ENCODE results near the gene BLOC1S5. TPM values are rescaled to one million over a fixed set of nuclear protein-coding genes. Genes with fewer than 3 reads are reported as not detected.

Gene BLOC1S5
- total RNA-seq, 1 experiment from 2014 or later, result 24.9 TPM

DNA sequence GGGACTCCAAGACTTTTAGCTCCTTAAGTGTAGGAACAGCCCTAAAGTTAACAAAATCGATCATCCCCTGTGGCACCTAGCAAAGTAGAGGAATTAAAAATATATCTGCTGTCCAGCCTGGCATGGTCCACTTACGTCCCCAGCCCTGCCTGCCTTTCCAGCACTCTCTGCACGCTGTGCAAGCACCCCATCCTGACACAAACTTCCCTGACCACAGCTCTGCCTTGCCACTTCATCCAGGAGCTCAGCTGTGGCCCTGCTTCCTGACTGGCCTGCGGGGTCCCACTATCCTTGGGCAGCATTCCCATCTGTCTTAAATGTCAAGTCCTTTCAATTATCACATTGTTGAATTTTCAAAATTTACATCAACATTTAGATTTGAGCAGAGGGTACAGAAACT is 39.0 kb downstream of the BLOC1S5 start:
- Histone ChIP-seq H3K36me3 (ENCODE audit: insufficient read depth, low read length) (no peaks in the 10 kb centered on the region), H3K4me3 (ENCODE audit: low read length) (no peak overlapping the region), H3K4me1 (ENCODE audit: low read length) (peaks cover 11% of the 10 kb centered on the region), H3K27ac (ENCODE audit: low read length) (no peak overlapping the region), H2AFZ (ENCODE audit: low read length) (no peak overlapping the region), H3K9me3 (ENCODE audit: low read length) (no peaks in the 10 kb centered on the region), H3K9me2 (replicated peaks; ENCODE audit: insufficient read depth, low read length) (no peaks in the 10 kb centered on the region), H3K79me2 (ENCODE audit: low read length) (peaks cover 52% of the 10 kb centered on the region), H3K9ac (ENCODE audit: low read length) (no peak overlapping the region), H3K4me2 (ENCODE audit: low read depth, low read length, poor library complexity, severe bottlenecking) (no peak overlapping the region), H3K27me3 (ENCODE audit: low read length) (no peaks in the 10 kb centered on the region), H4K20me1 (ENCODE audit: insufficient read depth, low read depth, low read length) (no peaks in the 10 kb centered on the region)
- no peak for DNase-seq

DNA sequence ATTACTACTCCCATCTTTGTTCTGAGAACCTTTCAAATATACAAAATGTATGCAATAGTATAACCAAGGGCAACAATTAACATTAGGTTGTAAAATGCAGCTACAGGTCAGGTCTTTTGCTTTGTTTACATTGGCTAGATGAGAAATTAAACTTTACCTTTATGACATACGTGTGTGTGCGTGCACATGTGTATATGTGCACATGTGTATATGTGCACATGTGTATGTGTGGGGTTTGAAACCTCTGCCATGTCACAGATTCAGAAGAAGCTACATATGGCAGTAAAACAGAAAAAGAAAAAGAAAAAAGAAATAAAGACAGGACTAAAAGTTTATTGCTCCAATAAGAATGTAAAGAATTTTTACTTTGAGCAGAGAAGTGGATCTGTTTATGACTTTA is 40.6 kb downstream of the BLOC1S5 start:
- no peak for DNase-seq
- Histone ChIP-seq H4K20me1 (ENCODE audit: insufficient read depth, low read depth, low read length) (no peaks in the 10 kb centered on the region), H3K27ac (ENCODE audit: low read length) (no peak overlapping the region), H3K9ac (ENCODE audit: low read length) (no peak overlapping the region), H3K4me1 (ENCODE audit: low read length) (peaks cover 3% of the 10 kb centered on the region), H2AFZ (ENCODE audit: low read length) (no peak overlapping the region), H3K4me2 (ENCODE audit: low read depth, low read length, poor library complexity, severe bottlenecking) (no peak overlapping the region), H3K9me3 (ENCODE audit: low read length) (no peaks in the 10 kb centered on the region), H3K9me2 (replicated peaks; ENCODE audit: insufficient read depth, low read length) (no peaks in the 10 kb centered on the region), H3K79me2 (ENCODE audit: low read length) (peaks cover 45% of the 10 kb centered on the region), H3K27me3 (ENCODE audit: low read length) (no peaks in the 10 kb centered on the region), H3K4me3 (ENCODE audit: low read length) (no peak overlapping the region), H3K36me3 (ENCODE audit: insufficient read depth, low read length) (no peaks in the 10 kb centered on the region)

DNA sequence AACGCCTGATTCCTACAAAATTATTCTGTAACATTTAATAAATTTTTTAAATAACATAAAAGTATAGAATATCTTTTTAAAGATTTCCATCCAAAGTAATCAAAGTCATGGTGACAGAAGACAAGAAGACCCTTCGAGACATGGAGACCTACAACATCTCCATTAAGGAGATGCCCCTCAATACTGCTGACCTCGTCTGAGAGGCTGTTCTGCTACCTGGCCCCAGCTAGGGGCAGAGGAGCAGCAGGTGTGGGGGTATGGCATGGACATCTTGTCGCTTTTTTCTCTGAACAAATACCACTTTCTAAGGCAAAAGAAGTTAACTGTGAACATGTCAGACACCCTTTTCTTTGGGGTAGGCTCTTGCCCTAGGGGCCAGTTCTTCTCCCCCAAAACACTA is 44.1 kb downstream of the BLOC1S5 start:
- H3K79me2 ChIP-seq (ENCODE audit: low read length), result peaks cover 40% of the 10 kb centered on the region
- H3K4me1 ChIP-seq (ENCODE audit: low read length), result peaks cover 23% of the 10 kb centered on the region
- no peaks in the 10 kb centered on the region for H3K9me2 ChIP-seq (replicated peaks; ENCODE audit: insufficient read depth, low read length)
- DNase-seq, result no peak
- no peaks in the 10 kb centered on the region for H3K36me3 ChIP-seq (ENCODE audit: insufficient read depth, low read length)
- H2AFZ ChIP-seq (ENCODE audit: low read length), result no peak overlapping the region
- no peak overlapping the region for H3K9ac ChIP-seq (ENCODE audit: low read length)
- H3K27ac ChIP-seq (ENCODE audit: low read length), result no peak overlapping the region
- no peak overlapping the region for H3K4me3 ChIP-seq (ENCODE audit: low read length)
- H3K4me2 ChIP-seq (ENCODE audit: low read depth, low read length, poor library complexity, severe bottlenecking), result no peak overlapping the region
- H4K20me1 ChIP-seq (ENCODE audit: insufficient read depth, low read depth, low read length), result no peaks in the 10 kb centered on the region
- no peaks in the 10 kb centered on the region for H3K27me3 ChIP-seq (ENCODE audit: low read length)
- no peaks in the 10 kb centered on the region for H3K9me3 ChIP-seq (ENCODE audit: low read length)

DNA sequence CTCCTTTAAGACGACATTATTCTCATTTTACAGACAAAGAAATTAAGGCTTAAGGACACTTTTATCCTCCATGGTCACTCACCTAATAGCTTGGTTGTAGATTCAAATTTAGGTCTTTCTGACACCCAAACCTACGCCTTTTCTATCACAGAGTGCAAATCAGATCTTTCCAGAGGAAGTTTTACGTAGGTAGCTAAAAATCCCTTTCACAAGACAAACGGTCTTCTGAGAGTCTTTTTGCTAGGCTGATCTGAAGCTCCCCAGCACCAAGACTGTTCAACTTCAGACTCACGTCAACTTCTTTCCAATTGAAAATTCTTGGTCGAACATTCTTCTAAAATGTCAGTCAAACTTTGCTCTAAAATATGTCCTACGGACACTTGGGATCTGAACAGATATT is 46.5 kb downstream of the BLOC1S5 start:
- H2AFZ ChIP-seq (ENCODE audit: low read length), result peak overlapping the region; percentile 4; the same call in 1 of the 2 replicates
- no peaks in the 10 kb centered on the region for H3K9me3 ChIP-seq (ENCODE audit: low read length)
- H3K9me2 ChIP-seq (replicated peaks; ENCODE audit: insufficient read depth, low read length), result no peaks in the 10 kb centered on the region
- peak overlapping the region; percentile 78 for H3K27ac ChIP-seq (ENCODE audit: low read length)
- peaks cover 23% of the 10 kb centered on the region for H3K4me1 ChIP-seq (ENCODE audit: low read length)
- DNase-seq, result no peak
- peaks cover 40% of the 10 kb centered on the region for H3K79me2 ChIP-seq (ENCODE audit: low read length)
- no peaks in the 10 kb centered on the region for H3K27me3 ChIP-seq (ENCODE audit: low read length)
- peak overlapping the region; percentile 47 for H3K9ac ChIP-seq (ENCODE audit: low read length)
- peak overlapping the region; percentile 44 for H3K4me3 ChIP-seq (ENCODE audit: low read length)
- no peaks in the 10 kb centered on the region for H4K20me1 ChIP-seq (ENCODE audit: insufficient read depth, low read depth, low read length)
- H3K36me3 ChIP-seq (ENCODE audit: insufficient read depth, low read length), result no peaks in the 10 kb centered on the region; the same call in 1 of the 2 replicates
- peak overlapping the region; percentile 72 for H3K4me2 ChIP-seq (ENCODE audit: low read depth, low read length, poor library complexity, severe bottlenecking)

DNA sequence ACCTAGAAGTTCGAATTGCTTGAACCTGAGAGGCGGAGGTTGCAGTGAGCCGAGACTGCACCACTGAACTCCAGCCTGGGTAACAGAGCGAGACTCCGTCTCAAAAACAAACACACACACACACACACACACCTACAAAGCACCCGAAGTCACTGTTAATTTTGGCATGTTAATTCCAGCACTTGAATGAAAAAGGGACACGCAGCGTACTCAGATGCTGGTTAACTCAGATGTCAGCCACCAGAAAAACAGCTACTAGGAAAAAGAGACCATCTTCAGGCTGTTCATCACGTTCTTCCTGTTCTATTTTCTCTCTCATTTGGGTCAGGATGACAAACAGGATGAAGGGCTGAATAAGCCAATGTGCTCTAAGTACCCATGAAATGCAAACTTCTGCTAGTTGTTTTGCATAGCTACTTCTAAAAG is 46.9 kb downstream of the BLOC1S5 start:
- peak overlapping the region; percentile 72 for H3K4me2 ChIP-seq (ENCODE audit: low read depth, low read length, poor library complexity, severe bottlenecking)
- no peaks in the 10 kb centered on the region for H4K20me1 ChIP-seq (ENCODE audit: insufficient read depth, low read depth, low read length)
- peak overlapping the region; percentile 78 for H3K27ac ChIP-seq (ENCODE audit: low read length)
- peak overlapping the region; percentile 44 for H3K4me3 ChIP-seq (ENCODE audit: low read length)
- no peaks in the 10 kb centered on the region for H3K9me3 ChIP-seq (ENCODE audit: low read length)
- H3K4me1 ChIP-seq (ENCODE audit: low read length), result peaks cover 23% of the 10 kb centered on the region
- DNase-seq, result peak; percentile 78
- no peaks in the 10 kb centered on the region; the same call in 1 of the 2 replicates for H3K36me3 ChIP-seq (ENCODE audit: insufficient read depth, low read length)
- H2AFZ ChIP-seq (ENCODE audit: low read length), result peak overlapping the region; percentile 4; the same call in 1 of the 2 replicates
- peaks cover 40% of the 10 kb centered on the region for H3K79me2 ChIP-seq (ENCODE audit: low read length)
- H3K9me2 ChIP-seq (replicated peaks; ENCODE audit: insufficient read depth, low read length), result no peaks in the 10 kb centered on the region
- no peaks in the 10 kb centered on the region for H3K27me3 ChIP-seq (ENCODE audit: low read length)
- peak overlapping the region; percentile 47 for H3K9ac ChIP-seq (ENCODE audit: low read length)

DNA sequence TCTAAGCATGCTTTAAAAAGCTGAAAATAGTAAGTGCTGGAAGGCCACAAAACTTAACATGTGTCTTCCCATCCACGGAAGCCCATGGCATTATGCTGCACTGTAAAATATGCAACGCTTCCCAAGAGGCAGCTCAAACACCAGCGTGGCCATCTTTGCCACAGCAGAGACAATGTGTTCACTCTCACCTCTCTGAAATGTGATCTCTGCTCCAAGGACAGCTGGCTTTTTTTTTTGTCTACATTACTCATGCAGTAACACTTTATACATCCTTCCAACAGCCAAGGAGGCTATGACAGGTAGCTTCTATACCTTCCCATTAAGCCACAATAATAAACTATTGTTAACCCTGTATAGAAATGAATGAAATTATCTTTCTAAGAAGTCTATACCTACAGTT is 49.2 kb downstream of the BLOC1S5 start:
- Histone ChIP-seq H3K4me2 (ENCODE audit: low read depth, low read length, poor library complexity, severe bottlenecking) (no peak overlapping the region), H3K36me3 (ENCODE audit: insufficient read depth, low read length) (no peaks in the 10 kb centered on the region; the same call in 1 of the 2 replicates), H3K79me2 (ENCODE audit: low read length) (peaks cover 29% of the 10 kb centered on the region), H2AFZ (ENCODE audit: low read length) (no peak overlapping the region), H3K27ac (ENCODE audit: low read length) (no peak overlapping the region), H3K27me3 (ENCODE audit: low read length) (no peaks in the 10 kb centered on the region), H3K9me3 (ENCODE audit: low read length) (no peaks in the 10 kb centered on the region), H3K9me2 (replicated peaks; ENCODE audit: insufficient read depth, low read length) (no peaks in the 10 kb centered on the region), H3K4me1 (ENCODE audit: low read length) (peaks cover 23% of the 10 kb centered on the region), H3K4me3 (ENCODE audit: low read length) (no peak overlapping the region), H4K20me1 (ENCODE audit: insufficient read depth, low read depth, low read length) (no peaks in the 10 kb centered on the region), H3K9ac (ENCODE audit: low read length) (no peak overlapping the region)
- no peak for DNase-seq

DNA sequence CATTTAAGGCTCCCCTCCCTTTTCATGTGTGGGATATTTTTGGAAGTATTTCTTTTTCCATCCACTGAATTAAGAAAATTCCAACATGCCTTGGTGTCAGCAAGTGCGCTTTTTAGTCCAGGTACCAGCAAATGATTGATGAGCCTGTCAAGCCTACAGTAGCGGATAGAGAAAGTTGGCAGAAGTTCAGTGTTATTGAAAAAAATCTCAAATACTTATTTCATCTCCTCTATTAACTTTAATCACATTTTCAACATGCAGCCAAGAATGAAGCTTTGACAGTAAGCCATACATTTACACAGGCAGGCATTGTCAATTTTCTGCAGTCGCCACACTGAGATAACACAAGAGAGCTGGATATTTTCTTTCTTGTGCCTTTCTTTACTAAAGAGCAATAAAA is 50.4 kb downstream of the BLOC1S5 start:
- no peaks in the 10 kb centered on the region for H3K27me3 ChIP-seq (ENCODE audit: low read length)
- H3K4me1 ChIP-seq (ENCODE audit: low read length), result peaks cover 22% of the 10 kb centered on the region
- no peaks in the 10 kb centered on the region for H4K20me1 ChIP-seq (ENCODE audit: insufficient read depth, low read depth, low read length)
- no peak for DNase-seq
- H2AFZ ChIP-seq (ENCODE audit: low read length), result no peak overlapping the region
- no peak overlapping the region for H3K4me3 ChIP-seq (ENCODE audit: low read length)
- H3K9me3 ChIP-seq (ENCODE audit: low read length), result no peaks in the 10 kb centered on the region
- H3K27ac ChIP-seq (ENCODE audit: low read length), result no peak overlapping the region
- H3K9ac ChIP-seq (ENCODE audit: low read length), result no peak overlapping the region
- H3K79me2 ChIP-seq (ENCODE audit: low read length), result peaks cover 23% of the 10 kb centered on the region; the same call in 1 of the 2 replicates
- no peak overlapping the region for H3K4me2 ChIP-seq (ENCODE audit: low read depth, low read length, poor library complexity, severe bottlenecking)
- no peaks in the 10 kb centered on the region; the same call in 1 of the 2 replicates for H3K36me3 ChIP-seq (ENCODE audit: insufficient read depth, low read length)
- H3K9me2 ChIP-seq (replicated peaks; ENCODE audit: insufficient read depth, low read length), result no peaks in the 10 kb centered on the region

DNA sequence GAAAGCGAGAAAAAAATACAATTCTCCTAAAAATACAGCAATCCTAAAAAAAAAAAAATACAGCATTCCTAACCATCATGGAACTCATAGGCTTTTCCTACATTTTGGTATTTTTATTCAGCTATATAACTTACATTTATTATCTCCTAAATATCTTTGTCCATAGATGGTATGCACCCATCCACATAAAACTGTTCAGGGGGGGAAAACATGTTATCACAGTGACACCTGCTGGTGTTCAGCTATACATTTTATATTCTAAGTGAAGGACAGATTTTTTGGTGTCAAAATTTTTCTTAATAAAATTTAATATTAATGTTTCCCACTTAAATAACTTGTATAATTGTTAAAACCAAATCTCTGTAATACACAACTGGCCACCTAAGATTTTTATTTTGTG is 58.0 kb downstream of the BLOC1S5 start:
- Histone ChIP-seq H3K36me3 (ENCODE audit: insufficient read depth, low read length) (no peaks in the 10 kb centered on the region), H3K4me2 (ENCODE audit: low read depth, low read length, poor library complexity, severe bottlenecking) (no peak overlapping the region), H2AFZ (ENCODE audit: low read length) (no peak overlapping the region), H3K9me3 (ENCODE audit: low read length) (no peaks in the 10 kb centered on the region), H3K4me1 (ENCODE audit: low read length) (no peaks in the 10 kb centered on the region), H3K79me2 (ENCODE audit: low read length) (no peaks in the 10 kb centered on the region), H3K27ac (ENCODE audit: low read length) (no peak overlapping the region), H3K4me3 (ENCODE audit: low read length) (no peak overlapping the region), H3K9me2 (replicated peaks; ENCODE audit: insufficient read depth, low read length) (no peaks in the 10 kb centered on the region), H4K20me1 (ENCODE audit: insufficient read depth, low read depth, low read length) (no peaks in the 10 kb centered on the region), H3K27me3 (ENCODE audit: low read length) (no peaks in the 10 kb centered on the region), H3K9ac (ENCODE audit: low read length) (no peak overlapping the region)
- peak; percentile 67 for DNase-seq

DNA sequence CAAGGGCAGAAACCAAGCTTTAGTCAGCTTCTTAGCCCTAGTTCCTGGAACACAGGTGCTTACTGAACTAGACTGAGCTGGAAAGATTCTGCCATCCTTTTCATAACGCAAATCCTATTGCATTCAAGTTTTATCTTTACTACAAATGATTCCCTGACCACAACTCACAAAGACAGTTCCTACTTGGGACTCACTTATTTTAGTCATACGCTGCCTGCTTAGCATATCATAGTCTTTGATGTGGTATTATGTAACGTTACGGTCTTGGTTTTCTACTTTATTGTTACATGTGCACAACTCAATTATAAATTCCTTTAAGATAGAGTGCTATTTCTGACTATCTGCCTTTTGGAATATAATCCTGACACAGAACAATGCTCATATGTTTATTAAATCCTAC is 59.1 kb downstream of the BLOC1S5 start:
- Histone ChIP-seq H3K79me2 (ENCODE audit: low read length) (no peaks in the 10 kb centered on the region), H3K9me2 (replicated peaks; ENCODE audit: insufficient read depth, low read length) (no peaks in the 10 kb centered on the region), H3K9me3 (ENCODE audit: low read length) (no peaks in the 10 kb centered on the region), H3K27me3 (ENCODE audit: low read length) (no peaks in the 10 kb centered on the region), H3K27ac (ENCODE audit: low read length) (no peak overlapping the region), H3K4me3 (ENCODE audit: low read length) (no peak overlapping the region), H4K20me1 (ENCODE audit: insufficient read depth, low read depth, low read length) (no peaks in the 10 kb centered on the region), H3K36me3 (ENCODE audit: insufficient read depth, low read length) (no peaks in the 10 kb centered on the region), H3K9ac (ENCODE audit: low read length) (no peak overlapping the region), H2AFZ (ENCODE audit: low read length) (no peak overlapping the region), H3K4me1 (ENCODE audit: low read length) (no peaks in the 10 kb centered on the region), H3K4me2 (ENCODE audit: low read depth, low read length, poor library complexity, severe bottlenecking) (no peak overlapping the region)
- no peak for DNase-seq

Data from Karpas-422 (cell line).